Neural cell (in vitro differentiated cells): Measurements from ENCODE around the gene TRIM63. TPM values are rescaled to one million over a fixed set of nuclear protein-coding genes. Genes with fewer than 3 reads are reported as not detected.

ENCODE experiments used
- H2AFZ ChIP-seq: fragments of 200-600, 300-800 bp; sonication (generic), shearing (Covaris generic); 2 replicates; pipeline ENCODE4 v1.6.0; 2014; ENCODE audit warnings: low read depth, mild to moderate bottlenecking, antibody characterized with exemption, low read length, moderate library complexity
- H3F3A ChIP-seq: fragments of 200-600 bp; shearing (Covaris generic); 2 replicates; pipeline ENCODE4 v1.6.1; 2016; ENCODE audit warnings: mild to moderate bottlenecking, moderate library complexity, mixed read lengths, antibody characterized with exemption, low read length; ENCODE audit not compliant: insufficient read depth, poor library complexity, severe bottlenecking
- H3K27ac ChIP-seq: fragments of 200-600, 300-800 bp; sonication (generic), shearing (Covaris generic); 2 replicates; pipeline ENCODE4 v1.5.1; 2014; ENCODE audit warnings: mild to moderate bottlenecking, low read length, moderate library complexity
- H3K27me3 ChIP-seq: fragments of 300-800, 200-600 bp; sonication (generic), shearing (Covaris generic); 2 replicates; pipeline ENCODE4 v1.6.0; 2014; ENCODE audit warnings: mild to moderate bottlenecking, low read depth, low read length, moderate library complexity; ENCODE audit not compliant: insufficient read depth
- H3K36me3 ChIP-seq: fragments of 300-800, 200-600 bp; sonication (generic), shearing (Covaris generic); 2 replicates; pipeline ENCODE4 v1.5.1; 2014; ENCODE audit warnings: mild to moderate bottlenecking, antibody characterized with exemption, low read length, moderate library complexity; ENCODE audit not compliant: insufficient read depth
- H3K4me2 ChIP-seq: fragments of 300-800, 200-600 bp; sonication (generic), shearing (Covaris generic); 2 replicates; pipeline ENCODE4 v1.6.0; 2014; ENCODE audit warnings: mild to moderate bottlenecking, low read length
- H3K4me3 ChIP-seq: fragments of 300-800, 200-600 bp; sonication (generic), shearing (Covaris generic); 2 replicates; pipeline ENCODE4 v1.5.1; 2014; ENCODE audit warnings: mild to moderate bottlenecking, low read length, moderate library complexity
- H3K79me2 ChIP-seq: fragments of 200-600 bp; shearing (Covaris generic); replicated peaks from 2 replicates; pipeline ENCODE4 v1.6.0; 2014; ENCODE audit warnings: mild to moderate bottlenecking, low read length, moderate library complexity; ENCODE audit not compliant: insufficient read depth
- H3K9ac ChIP-seq: fragments of 300-800, 200-600 bp; sonication (generic), shearing (Covaris generic); 2 replicates; pipeline ENCODE4 v1.6.1; 2016; ENCODE audit warnings: mild to moderate bottlenecking, low read length, mixed read lengths
- H3K9me2 ChIP-seq: fragments of 200-600 bp; shearing (Covaris generic); 2 replicates; pipeline ENCODE4 v1.6.1; 2016; ENCODE audit warnings: mild to moderate bottlenecking, low read length, mixed read lengths; ENCODE audit not compliant: insufficient read depth
- H3K9me3 ChIP-seq: fragments of 200-600, 300-800 bp; sonication (generic), shearing (Covaris generic); 2 replicates; pipeline ENCODE4 v1.6.1; 2016; ENCODE audit warnings: mild to moderate bottlenecking, mixed run types, low read length, moderate library complexity, mixed read lengths
- H4K20me1 ChIP-seq: fragments of 200-600 bp; shearing (Covaris generic); 2 replicates; pipeline ENCODE4 v1.6.1; 2016; ENCODE audit warnings: mild to moderate bottlenecking, mixed run types; ENCODE audit not compliant: insufficient read depth
- EP300 ChIP-seq: fragments of 450-650 bp; conservative IDR thresholded peaks from 2 replicates; pipeline ENCODE4 v1.6.1; 2014; ENCODE audit warnings: antibody characterized with exemption, mild to moderate bottlenecking, moderate library complexity; ENCODE audit not compliant: poor library complexity, severe bottlenecking
- EZH2 ChIP-seq: fragments of 200-600, 300-800 bp; shearing (Covaris generic), sonication (generic); IDR thresholded peaks from 2 replicates; pipeline ENCODE4 v1.6.1; 2014; ENCODE audit warnings: antibody characterized with exemption, low read length, borderline replicate concordance, mild to moderate bottlenecking; ENCODE audit not compliant: insufficient read depth, poor library complexity, severe bottlenecking
- MXI1 ChIP-seq: fragments of 450-650 bp; conservative IDR thresholded peaks from 2 replicates; pipeline ENCODE4 v1.6.1; 2014; ENCODE audit warnings: antibody characterized with exemption, mild to moderate bottlenecking; ENCODE audit not compliant: poor library complexity, severe bottlenecking
- POLR2AphosphoS5 ChIP-seq: IDR thresholded peaks from 2 replicates; pipeline ENCODE4 v1.6.1; 2012
- RAD21 ChIP-seq: fragments of 450-650 bp; conservative IDR thresholded peaks from 2 replicates; pipeline ENCODE4 v1.6.1; 2014; ENCODE audit warnings: antibody characterized with exemption, mild to moderate bottlenecking, moderate library complexity
- SMC3 ChIP-seq: fragments of 450-650 bp; conservative IDR thresholded peaks from 2 replicates; pipeline ENCODE4 v1.6.1; 2014; ENCODE audit warnings: antibody characterized with exemption, mild to moderate bottlenecking, moderate library complexity; ENCODE audit not compliant: poor library complexity
- TAF1 ChIP-seq: IDR thresholded peaks from 2 replicates; pipeline ENCODE4 v1.6.1; 2012; ENCODE audit warnings: low read depth
- polyA plus RNA-seq: library from polyadenylated mRNA; depleted of rRNA; stranded (reverse); fragments of >200 nt; gene quantifications from 2 replicates; pipeline ENCODE4 v1.2.3, GENCODE V29; 2014
- TF ChIP-seq, protein P1 (sequence below): fragments of 450-650 bp; IDR thresholded peaks from 2 replicates; pipeline ENCODE4 v1.5.1; 2014; ENCODE audit warnings: antibody characterized with exemption, mild to moderate bottlenecking, moderate library complexity; ENCODE audit not compliant: poor library complexity, severe bottlenecking
- TF ChIP-seq, protein P2 (sequence below): IDR thresholded peaks from 2 replicates; pipeline ENCODE4 v1.6.1; 2012; ENCODE audit warnings: borderline replicate concordance

Gene TRIM63
- polyA plus RNA-seq, 1 donor from 2014 or later: not detected

- Histone ChIP-seq H3K27me3 (no peaks in the 10 kb centered on the region), H3K9ac (no peak overlapping the region), H4K20me1 (no peaks in the 10 kb centered on the region), H3K9me2 (no peaks in the 10 kb centered on the region), H3K36me3 (no peaks in the 10 kb centered on the region), H3K27ac (no peak overlapping the region), H3K4me3 (no peak overlapping the region), H2AFZ (no peak overlapping the region), H3K79me2 (no peaks in the 10 kb centered on the region), H3K4me2 (no peak overlapping the region), H3K9me3 (no peaks in the 10 kb centered on the region), H3F3A (no peaks in the 10 kb centered on the region)
- TF ChIP-seq, protein P1, sequence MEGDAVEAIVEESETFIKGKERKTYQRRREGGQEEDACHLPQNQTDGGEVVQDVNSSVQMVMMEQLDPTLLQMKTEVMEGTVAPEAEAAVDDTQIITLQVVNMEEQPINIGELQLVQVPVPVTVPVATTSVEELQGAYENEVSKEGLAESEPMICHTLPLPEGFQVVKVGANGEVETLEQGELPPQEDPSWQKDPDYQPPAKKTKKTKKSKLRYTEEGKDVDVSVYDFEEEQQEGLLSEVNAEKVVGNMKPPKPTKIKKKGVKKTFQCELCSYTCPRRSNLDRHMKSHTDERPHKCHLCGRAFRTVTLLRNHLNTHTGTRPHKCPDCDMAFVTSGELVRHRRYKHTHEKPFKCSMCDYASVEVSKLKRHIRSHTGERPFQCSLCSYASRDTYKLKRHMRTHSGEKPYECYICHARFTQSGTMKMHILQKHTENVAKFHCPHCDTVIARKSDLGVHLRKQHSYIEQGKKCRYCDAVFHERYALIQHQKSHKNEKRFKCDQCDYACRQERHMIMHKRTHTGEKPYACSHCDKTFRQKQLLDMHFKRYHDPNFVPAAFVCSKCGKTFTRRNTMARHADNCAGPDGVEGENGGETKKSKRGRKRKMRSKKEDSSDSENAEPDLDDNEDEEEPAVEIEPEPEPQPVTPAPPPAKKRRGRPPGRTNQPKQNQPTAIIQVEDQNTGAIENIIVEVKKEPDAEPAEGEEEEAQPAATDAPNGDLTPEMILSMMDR: no peak
- no peak for TF ChIP-seq SMC3
Measured at GRCh38 chr1:26078286-26079177, 11.1 kb upstream of the TRIM63 start.

GRCh38 chr1:26077524-26077923 lies 10.1 kb upstream of the TRIM63 start:
- no peaks in the 10 kb centered on the region for H3K9me2 ChIP-seq
- H3K4me3 ChIP-seq: no peak overlapping the region
- no peaks in the 10 kb centered on the region for H3K9me3 ChIP-seq
- H3K9ac ChIP-seq: no peak overlapping the region
- H2AFZ ChIP-seq: no peak overlapping the region
- no peak overlapping the region for H3K4me2 ChIP-seq
- H3K36me3 ChIP-seq: no peaks in the 10 kb centered on the region
- H3K79me2 ChIP-seq: no peaks in the 10 kb centered on the region
- TF ChIP-seq, protein P1: no peak
- TF ChIP-seq SMC3: no peak
- no peak for TF ChIP-seq POLR2AphosphoS5
- TF ChIP-seq TAF1: no peak
- TF ChIP-seq EZH2: no peak
- no peak for TF ChIP-seq MXI1
- TF ChIP-seq RAD21: no peak
- TF ChIP-seq, protein P2, sequence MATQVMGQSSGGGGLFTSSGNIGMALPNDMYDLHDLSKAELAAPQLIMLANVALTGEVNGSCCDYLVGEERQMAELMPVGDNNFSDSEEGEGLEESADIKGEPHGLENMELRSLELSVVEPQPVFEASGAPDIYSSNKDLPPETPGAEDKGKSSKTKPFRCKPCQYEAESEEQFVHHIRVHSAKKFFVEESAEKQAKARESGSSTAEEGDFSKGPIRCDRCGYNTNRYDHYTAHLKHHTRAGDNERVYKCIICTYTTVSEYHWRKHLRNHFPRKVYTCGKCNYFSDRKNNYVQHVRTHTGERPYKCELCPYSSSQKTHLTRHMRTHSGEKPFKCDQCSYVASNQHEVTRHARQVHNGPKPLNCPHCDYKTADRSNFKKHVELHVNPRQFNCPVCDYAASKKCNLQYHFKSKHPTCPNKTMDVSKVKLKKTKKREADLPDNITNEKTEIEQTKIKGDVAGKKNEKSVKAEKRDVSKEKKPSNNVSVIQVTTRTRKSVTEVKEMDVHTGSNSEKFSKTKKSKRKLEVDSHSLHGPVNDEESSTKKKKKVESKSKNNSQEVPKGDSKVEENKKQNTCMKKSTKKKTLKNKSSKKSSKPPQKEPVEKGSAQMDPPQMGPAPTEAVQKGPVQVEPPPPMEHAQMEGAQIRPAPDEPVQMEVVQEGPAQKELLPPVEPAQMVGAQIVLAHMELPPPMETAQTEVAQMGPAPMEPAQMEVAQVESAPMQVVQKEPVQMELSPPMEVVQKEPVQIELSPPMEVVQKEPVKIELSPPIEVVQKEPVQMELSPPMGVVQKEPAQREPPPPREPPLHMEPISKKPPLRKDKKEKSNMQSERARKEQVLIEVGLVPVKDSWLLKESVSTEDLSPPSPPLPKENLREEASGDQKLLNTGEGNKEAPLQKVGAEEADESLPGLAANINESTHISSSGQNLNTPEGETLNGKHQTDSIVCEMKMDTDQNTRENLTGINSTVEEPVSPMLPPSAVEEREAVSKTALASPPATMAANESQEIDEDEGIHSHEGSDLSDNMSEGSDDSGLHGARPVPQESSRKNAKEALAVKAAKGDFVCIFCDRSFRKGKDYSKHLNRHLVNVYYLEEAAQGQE: no peak
- no peak for TF ChIP-seq EP300
- H3F3A ChIP-seq: no peaks in the 10 kb centered on the region
- H3K27me3 ChIP-seq: no peaks in the 10 kb centered on the region
- no peak overlapping the region for H3K27ac ChIP-seq
- H4K20me1 ChIP-seq: no peaks in the 10 kb centered on the region
